ENCODE measurements around the gene SLC5A4.
"Not testable (repeated sequence)": the region's sequence is repeated elsewhere in the genome, so short reads cannot be mapped to it uniquely, and the experiment has no call there.

The SLC5A4 gene

GRCh38 chr22:32269316-32269715, 14.2 kb upstream of the SLC5A4 start:
- DNase-seq (ENCODE audit: extremely low spot score) = no peak
- POLR2A ChIA-PET = no interaction called here
- no peak for TF ChIP-seq CTCF (IDR thresholded peaks at IDR 0.05; ENCODE audit: control extremely low read depth, extremely low read depth, low read depth, missing control alignments)
- CTCF ChIA-PET = interaction anchor here (1.6 to 2.5 kb wide), 2 partner anchors 8 to 292 kb away, joined by 3 to 8 read pairs; no protein-coding TSS in a partner anchor

- ChIA-PET CTCF (interaction anchor here (0.9 to 2.8 kb wide), 11 partner anchors 9 to 297 kb away, joined by 3 to 17 read pairs (median 5); partner anchors contain the start of gene SLC5A4), POLR2A (no interaction called here)
- no peak for DNase-seq (ENCODE audit: extremely low spot score)
- TF ChIP-seq CTCF (IDR thresholded peaks at IDR 0.05; ENCODE audit: control extremely low read depth, extremely low read depth, low read depth, missing control alignments) = no peak
These were observed 11.9 kb upstream of the SLC5A4 start for GRCh38 chr22:32267011-32267410.

GRCh38 chr22:32265882-32266767, 11.0 kb upstream of the SLC5A4 start:
- TF ChIP-seq CTCF (IDR thresholded peaks at IDR 0.05; ENCODE audit: control extremely low read depth, extremely low read depth, low read depth, missing control alignments) = peak; percentile 85
- DNase-seq (ENCODE audit: extremely low spot score) = peak; percentile 71
- ChIA-PET POLR2A (no interaction called here), CTCF (interaction anchor here (0.7 to 2.8 kb wide), 27 partner anchors 8 to 300 kb away, joined by 3 to 17 read pairs (median 4); partner anchors contain the start of gene SLC5A4)

- POLR2A ChIA-PET; DNase-seq (ENCODE audit: extremely low spot score); CTCF ChIA-PET: not testable (repeated sequence)
These were observed 8.5 kb upstream of the SLC5A4 start for GRCh38 chr22:32263678-32264077.

GRCh38 chr22:32261306-32261705, 6.2 kb upstream of the SLC5A4 start:
- no peak for TF ChIP-seq CTCF (IDR thresholded peaks at IDR 0.05; ENCODE audit: control extremely low read depth, extremely low read depth, low read depth, missing control alignments)
- no peak for DNase-seq (ENCODE audit: extremely low spot score)
- ChIA-PET CTCF (interaction anchor here (1.1 to 1.9 kb wide), 2 partner anchors 9 to 291 kb away, joined by 3 to 8 read pairs; no protein-coding TSS in a partner anchor), POLR2A (no interaction called here)

- no peak for DNase-seq (ENCODE audit: extremely low spot score)
- ChIA-PET CTCF (no interaction called here), POLR2A (no interaction called here)
- TF ChIP-seq CTCF (IDR thresholded peaks at IDR 0.05; ENCODE audit: control extremely low read depth, extremely low read depth, low read depth, missing control alignments) = no peak
These were observed 3.6 kb upstream of the SLC5A4 start for GRCh38 chr22:32258791-32259190.

GRCh38 chr22:32255726-32256125, 579 bp upstream of the SLC5A4 start:
- no peak for DNase-seq (ENCODE audit: extremely low spot score)
- TF ChIP-seq CTCF (IDR thresholded peaks at IDR 0.05; ENCODE audit: control extremely low read depth, extremely low read depth, low read depth, missing control alignments) = no peak
- ChIA-PET CTCF (interaction anchor here (1.9 kb wide), 1 partner anchor 10 kb away, joined by 8 read pairs; no protein-coding TSS in a partner anchor), POLR2A (no interaction called here)
